Osteoblast (primary cell): ENCODE measurements around the gene FBXL17. TPM values are rescaled to one million over a fixed set of nuclear protein-coding genes. Genes with fewer than 3 reads are reported as not detected.

Experiments
- DNase-seq: peaks from one replicate; pipeline ENCODE4 v3.0.0; 2011; ENCODE audit warnings: low spot score, mixed read lengths; ENCODE audit not compliant: insufficient read length; ENCODE audit errors: missing footprints
- H2AFZ ChIP-seq: 2 replicates; pipeline ENCODE4 v1.6.0; 2011; ENCODE audit warnings: mild to moderate bottlenecking, low read length
- H3K27ac ChIP-seq: 2 replicates; pipeline ENCODE4 v1.5.1; 2011; ENCODE audit warnings: mild to moderate bottlenecking, low read depth, low read length, moderate library complexity
- H3K27me3 ChIP-seq: 2 replicates; pipeline ENCODE4 v1.6.0; 2012; ENCODE audit warnings: mild to moderate bottlenecking, control low read depth, inconsistent platforms, low read length, moderate library complexity; ENCODE audit not compliant: insufficient read depth
- H3K36me3 ChIP-seq: 2 replicates; pipeline ENCODE4 v1.5.1; 2011; ENCODE audit warnings: mild to moderate bottlenecking, low read length, control low read depth, moderate library complexity; ENCODE audit not compliant: insufficient read depth
- H3K4me1 ChIP-seq: 2 replicates; pipeline ENCODE4 v1.5.1; 2011; ENCODE audit warnings: mild to moderate bottlenecking, low read length, control low read depth, moderate library complexity; ENCODE audit not compliant: insufficient read depth
- H3K4me2 ChIP-seq: 2 replicates; pipeline ENCODE4 v1.6.0; 2011; ENCODE audit warnings: mild to moderate bottlenecking, low read length; ENCODE audit not compliant: insufficient read depth
- H3K4me3 ChIP-seq: fragments of 200-600 bp; sonication (generic); 3 replicates; pipeline ENCODE4 v1.5.1; 2012; ENCODE audit warnings: mild to moderate bottlenecking, low read length, inconsistent platforms; ENCODE audit not compliant: insufficient read depth
- H3K79me2 ChIP-seq: 2 replicates; pipeline ENCODE4 v1.6.0; 2012; ENCODE audit warnings: mild to moderate bottlenecking, low read length, control low read depth, inconsistent platforms; ENCODE audit not compliant: insufficient read depth
- H3K9me3 ChIP-seq: 2 replicates; pipeline ENCODE4 v1.5.1; 2011; ENCODE audit warnings: low read depth, low read length, control low read depth
- H4K20me1 ChIP-seq: 2 replicates; pipeline ENCODE4 v1.6.0; 2012; ENCODE audit warnings: mild to moderate bottlenecking, low read length, control low read depth; ENCODE audit not compliant: insufficient read depth
- CTCF ChIP-seq: IDR thresholded peaks from 2 replicates; pipeline ENCODE4 v1.5.1; 2011; ENCODE audit warnings: mild to moderate bottlenecking, low read depth, low read length, moderate library complexity; ENCODE audit errors: extremely low read depth
- total RNA-seq: library from RNA; depleted of rRNA; stranded (reverse); fragments of >200 nt; gene quantifications from 2 replicates; pipeline ENCODE4 v1.2.3, GENCODE V29; 2012

Gene FBXL17
- total RNA-seq, 1 donor = 19.5 TPM

GRCh38 chr5:108084105-108084504, 297.8 kb downstream of the FBXL17 start:
- Histone ChIP-seq H3K79me2 (no peaks in the 10 kb centered on the region), H3K4me1 (no peaks in the 10 kb centered on the region), H3K27me3 (no peaks in the 10 kb centered on the region), H3K36me3 (no peaks in the 10 kb centered on the region), H4K20me1 (no peaks in the 10 kb centered on the region), H3K4me2 (no peak overlapping the region), H3K27ac (no peak overlapping the region), H3K4me3 (no peak overlapping the region), H3K9me3 (no peaks in the 10 kb centered on the region), H2AFZ (no peak overlapping the region)
- no peak for DNase-seq
- no peak for TF ChIP-seq CTCF

GRCh38 chr5:108083232-108083631, 298.7 kb downstream of the FBXL17 start:
- H4K20me1 ChIP-seq = no peaks in the 10 kb centered on the region
- H3K79me2 ChIP-seq = no peaks in the 10 kb centered on the region
- H2AFZ ChIP-seq = no peak overlapping the region
- no peak for DNase-seq
- no peaks in the 10 kb centered on the region for H3K4me1 ChIP-seq
- no peak overlapping the region for H3K27ac ChIP-seq
- no peaks in the 10 kb centered on the region for H3K9me3 ChIP-seq
- H3K4me3 ChIP-seq = no peak overlapping the region
- no peak overlapping the region for H3K4me2 ChIP-seq
- no peaks in the 10 kb centered on the region for H3K36me3 ChIP-seq
- H3K27me3 ChIP-seq = no peaks in the 10 kb centered on the region
- no peak for TF ChIP-seq CTCF

- no peaks in the 10 kb centered on the region for H4K20me1 ChIP-seq
- H3K9me3 ChIP-seq = no peaks in the 10 kb centered on the region
- H3K27ac ChIP-seq = no peak overlapping the region
- no peaks in the 10 kb centered on the region for H3K27me3 ChIP-seq
- H2AFZ ChIP-seq = no peak overlapping the region
- no peak overlapping the region for H3K4me3 ChIP-seq
- TF ChIP-seq CTCF = no peak
- H3K79me2 ChIP-seq = no peaks in the 10 kb centered on the region
- no peaks in the 10 kb centered on the region for H3K4me1 ChIP-seq
- no peak for DNase-seq
- no peaks in the 10 kb centered on the region for H3K36me3 ChIP-seq
- no peak overlapping the region for H3K4me2 ChIP-seq
Observed at GRCh38 chr5:108081707-108082106, 300.2 kb downstream of the FBXL17 start.

- H3K4me2 ChIP-seq = no peak overlapping the region
- no peaks in the 10 kb centered on the region for H3K27me3 ChIP-seq
- no peaks in the 10 kb centered on the region for H4K20me1 ChIP-seq
- H2AFZ ChIP-seq = no peak overlapping the region
- H3K36me3 ChIP-seq = no peaks in the 10 kb centered on the region
- no peak overlapping the region for H3K27ac ChIP-seq
- TF ChIP-seq CTCF = no peak
- DNase-seq = no peak
- no peaks in the 10 kb centered on the region for H3K9me3 ChIP-seq
- no peaks in the 10 kb centered on the region for H3K79me2 ChIP-seq
- H3K4me3 ChIP-seq = no peak overlapping the region
- no peaks in the 10 kb centered on the region for H3K4me1 ChIP-seq
Observed at GRCh38 chr5:108079753-108080152, 302.1 kb downstream of the FBXL17 start.
